Breast epithelium (tissue), 3 donors: Measurements from ENCODE around the gene SH3BP4.

Experiments
- POLR2A ChIP-seq: fragments of 450-650 bp; IDR thresholded peaks from one replicate; pipeline ENCODE4 v1.6.1; 2016; ENCODE audit warnings: antibody characterized with exemption, mild to moderate bottlenecking, moderate library complexity
- POLR2AphosphoS5 ChIP-seq, 3 donors: sonication (generic); formaldehyde crosslinking; IDR thresholded peaks; one replicate each; pipeline ENCODE4 v1.6.1; 2017; ENCODE audit warnings: antibody characterized with exemption in 3 of 3
- TF ChIP-seq, protein P1 (sequence below), 3 donors: fragments of 450-650 bp; IDR thresholded peaks; one replicate each; pipeline ENCODE4 v1.5.1; 2016 to 2017; ENCODE audit warnings: antibody characterized with exemption in 3 of 3, mild to moderate bottlenecking in 3 of 3, moderate library complexity in 3 of 3

DNA sequence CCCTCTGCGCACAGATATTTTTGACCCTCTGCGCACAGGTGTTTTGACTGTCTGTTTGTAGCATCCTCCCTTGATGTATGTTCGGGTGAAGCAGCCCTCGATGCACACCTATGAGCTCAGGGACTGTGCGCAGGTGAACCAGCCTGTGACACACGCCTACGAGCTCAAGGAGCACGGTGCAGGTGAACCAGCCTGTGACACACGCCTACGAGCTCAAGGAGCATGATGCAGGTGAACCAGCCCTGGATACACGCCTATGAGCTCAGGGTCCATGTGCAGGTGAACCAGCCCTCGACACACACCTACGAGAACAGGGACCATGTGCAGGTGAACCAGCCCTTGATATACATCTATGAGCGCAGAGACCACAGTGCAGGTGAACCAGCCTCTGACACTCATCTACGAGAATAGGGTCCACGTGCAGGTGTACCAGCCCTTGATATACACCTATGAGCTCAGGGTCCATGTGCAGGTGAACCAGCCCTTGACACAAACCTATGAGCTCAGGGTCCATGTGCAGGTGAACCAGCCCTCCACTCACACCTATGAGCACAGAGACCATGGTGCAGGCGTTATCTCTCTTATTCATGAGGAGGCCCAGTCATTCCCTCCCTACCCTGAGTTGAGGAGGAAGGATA lies 33.9 kb downstream of the SH3BP4 start:
- TF ChIP-seq, protein P1, sequence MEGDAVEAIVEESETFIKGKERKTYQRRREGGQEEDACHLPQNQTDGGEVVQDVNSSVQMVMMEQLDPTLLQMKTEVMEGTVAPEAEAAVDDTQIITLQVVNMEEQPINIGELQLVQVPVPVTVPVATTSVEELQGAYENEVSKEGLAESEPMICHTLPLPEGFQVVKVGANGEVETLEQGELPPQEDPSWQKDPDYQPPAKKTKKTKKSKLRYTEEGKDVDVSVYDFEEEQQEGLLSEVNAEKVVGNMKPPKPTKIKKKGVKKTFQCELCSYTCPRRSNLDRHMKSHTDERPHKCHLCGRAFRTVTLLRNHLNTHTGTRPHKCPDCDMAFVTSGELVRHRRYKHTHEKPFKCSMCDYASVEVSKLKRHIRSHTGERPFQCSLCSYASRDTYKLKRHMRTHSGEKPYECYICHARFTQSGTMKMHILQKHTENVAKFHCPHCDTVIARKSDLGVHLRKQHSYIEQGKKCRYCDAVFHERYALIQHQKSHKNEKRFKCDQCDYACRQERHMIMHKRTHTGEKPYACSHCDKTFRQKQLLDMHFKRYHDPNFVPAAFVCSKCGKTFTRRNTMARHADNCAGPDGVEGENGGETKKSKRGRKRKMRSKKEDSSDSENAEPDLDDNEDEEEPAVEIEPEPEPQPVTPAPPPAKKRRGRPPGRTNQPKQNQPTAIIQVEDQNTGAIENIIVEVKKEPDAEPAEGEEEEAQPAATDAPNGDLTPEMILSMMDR (IDR thresholded peaks at IDR 0.05): no peak
- TF ChIP-seq POLR2A (no peak), POLR2AphosphoS5 (IDR thresholded peaks at IDR 0.05) (no peak)
